ENCODE results near the gene SUN1.

SUN1 gene

DNA sequence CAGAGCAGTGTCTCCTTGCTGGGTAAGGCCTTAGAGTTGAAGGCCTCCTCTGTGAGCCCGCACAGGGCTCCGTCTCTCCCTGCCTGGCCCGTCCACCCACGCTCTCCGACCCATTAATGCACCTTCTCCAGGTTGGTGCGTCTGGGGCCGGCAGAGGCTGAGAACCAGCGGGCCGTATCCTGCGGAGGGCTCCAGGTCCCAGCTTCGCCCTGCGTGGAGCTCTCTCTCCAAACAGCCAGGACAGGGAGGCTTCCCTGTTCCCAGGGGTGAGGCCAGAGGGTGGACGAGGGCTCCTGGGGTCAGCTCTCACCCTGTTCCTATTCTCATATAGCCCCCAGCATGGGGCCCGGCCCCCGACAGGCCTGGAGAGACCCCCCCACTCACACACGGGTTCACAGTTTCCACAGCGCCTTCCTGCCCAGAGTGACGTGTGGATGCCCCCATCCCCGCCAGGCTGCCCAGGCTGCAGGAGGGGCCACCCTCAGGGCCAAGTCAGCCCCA, 78.7 kb downstream of the SUN1 start:
- DNase-seq: no peak
- in situ Hi-C loops (cut with MboI; ENCODE audit: low pct_unique_long_range_greater_than_20kb, low sequenced_read_pairs): no loop called here

DNA sequence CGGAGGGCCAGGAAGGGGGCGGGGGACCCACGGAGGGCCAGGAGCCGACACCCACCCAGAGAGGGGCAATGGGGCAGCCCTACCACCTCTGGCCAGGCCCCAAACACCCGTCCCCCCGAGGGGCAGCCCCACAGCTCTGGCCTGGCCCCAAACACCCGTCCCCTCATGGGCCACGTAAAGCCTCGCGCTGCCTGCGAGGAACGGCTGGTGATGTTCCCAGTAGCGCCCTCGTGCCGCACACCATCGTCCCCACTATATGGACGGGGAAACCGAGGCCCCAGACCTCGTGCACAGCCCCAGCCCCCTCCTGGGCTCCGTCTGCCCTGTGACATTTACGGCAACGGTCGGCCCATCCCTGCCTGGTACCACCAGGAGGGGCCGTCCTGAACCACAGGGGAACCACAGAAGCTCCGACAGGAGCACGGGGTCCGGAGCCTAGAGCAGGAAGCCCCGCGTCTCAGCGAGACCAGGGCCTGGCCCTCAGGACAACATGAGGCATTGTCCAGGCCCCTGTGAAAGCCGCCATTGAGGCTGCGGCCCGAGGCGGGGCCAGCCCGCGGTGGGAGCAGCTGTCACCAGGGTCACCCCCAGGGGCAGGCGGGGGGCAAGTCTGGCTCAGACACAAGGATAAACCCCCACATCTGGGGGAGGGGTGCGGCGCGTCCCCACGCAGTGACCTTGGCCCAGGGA, 79.7 kb downstream of the SUN1 start:
- no peak for DNase-seq
- in situ Hi-C loops (cut with MboI; ENCODE audit: low pct_unique_long_range_greater_than_20kb, low sequenced_read_pairs): no loop called here

DNA sequence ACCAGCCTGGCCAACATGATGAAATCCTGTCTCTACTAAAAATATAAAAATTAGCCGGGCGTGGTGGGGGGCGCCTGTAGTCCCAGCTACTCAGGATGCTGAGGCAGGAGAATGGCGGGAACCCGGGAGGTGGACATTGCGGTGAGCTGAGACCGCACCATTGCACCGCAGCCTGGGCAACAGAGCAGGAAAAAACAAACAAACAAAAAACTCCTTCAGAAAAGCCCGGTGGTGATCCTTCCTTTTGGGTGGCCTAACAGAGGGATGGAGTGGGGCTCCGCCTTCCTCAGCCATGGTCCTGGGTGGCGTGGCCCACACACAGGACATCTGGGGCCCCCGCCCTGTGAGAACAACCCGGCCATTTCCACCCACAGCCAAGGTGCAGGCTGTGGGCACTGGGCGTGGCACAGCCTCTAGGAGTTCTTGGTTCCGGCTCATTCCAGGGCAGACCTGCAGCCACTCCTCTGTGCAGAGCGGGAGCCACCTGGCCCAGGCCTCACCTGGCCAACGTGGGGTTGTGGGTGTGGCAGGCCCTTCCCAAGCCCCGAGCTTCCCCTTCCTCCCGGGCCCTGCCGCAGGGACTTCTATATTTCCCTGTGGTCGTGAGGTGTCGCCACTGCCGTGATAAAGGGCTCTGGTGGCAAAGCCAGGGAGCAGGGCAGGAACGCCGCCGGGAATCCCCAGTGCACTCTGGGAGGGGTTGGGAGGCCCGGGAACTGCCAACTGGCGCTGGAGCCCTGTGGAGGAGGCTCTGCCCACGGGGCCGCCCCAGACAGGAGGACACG, 81.7 kb downstream of the SUN1 start:
- in situ Hi-C loops (cut with MboI; ENCODE audit: low pct_unique_long_range_greater_than_20kb, low sequenced_read_pairs): no loop called here
- no peak for DNase-seq

DNA sequence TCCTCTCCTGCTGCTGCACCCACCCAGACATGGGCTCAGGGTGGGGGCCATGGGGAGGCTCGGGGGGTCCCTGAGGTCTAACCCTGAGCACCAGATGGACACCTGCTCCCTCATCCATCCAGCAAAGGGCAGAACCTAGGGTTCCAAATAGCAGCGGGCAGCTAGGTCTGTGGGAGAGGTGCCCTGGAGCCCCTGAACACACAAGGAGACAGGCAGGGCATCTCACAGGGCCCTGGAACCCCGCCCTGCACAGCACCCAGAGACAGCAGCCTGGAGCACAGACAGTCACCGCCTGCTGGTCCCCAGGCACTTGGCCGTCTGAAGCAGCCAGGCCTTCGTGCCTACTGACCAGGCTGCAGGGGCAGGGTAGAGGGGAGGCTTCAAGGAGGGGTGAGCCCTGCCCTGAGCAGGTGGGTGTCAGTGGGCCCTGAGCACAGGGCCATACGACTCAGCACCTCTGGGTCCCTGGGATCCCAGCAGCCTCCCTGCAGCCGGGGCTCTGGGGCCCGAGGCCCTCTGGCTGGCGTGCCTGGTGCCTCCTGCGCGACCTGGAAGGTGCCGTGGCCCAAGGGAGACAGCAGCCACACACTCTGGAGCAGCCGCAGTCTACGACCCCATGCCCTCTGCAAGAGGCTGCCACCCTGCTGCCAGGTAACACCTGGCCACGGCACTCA, 82.4 kb downstream of the SUN1 start:
- in situ Hi-C loops (cut with MboI; ENCODE audit: low pct_unique_long_range_greater_than_20kb, low sequenced_read_pairs): no loop called here
- no peak for DNase-seq

DNA sequence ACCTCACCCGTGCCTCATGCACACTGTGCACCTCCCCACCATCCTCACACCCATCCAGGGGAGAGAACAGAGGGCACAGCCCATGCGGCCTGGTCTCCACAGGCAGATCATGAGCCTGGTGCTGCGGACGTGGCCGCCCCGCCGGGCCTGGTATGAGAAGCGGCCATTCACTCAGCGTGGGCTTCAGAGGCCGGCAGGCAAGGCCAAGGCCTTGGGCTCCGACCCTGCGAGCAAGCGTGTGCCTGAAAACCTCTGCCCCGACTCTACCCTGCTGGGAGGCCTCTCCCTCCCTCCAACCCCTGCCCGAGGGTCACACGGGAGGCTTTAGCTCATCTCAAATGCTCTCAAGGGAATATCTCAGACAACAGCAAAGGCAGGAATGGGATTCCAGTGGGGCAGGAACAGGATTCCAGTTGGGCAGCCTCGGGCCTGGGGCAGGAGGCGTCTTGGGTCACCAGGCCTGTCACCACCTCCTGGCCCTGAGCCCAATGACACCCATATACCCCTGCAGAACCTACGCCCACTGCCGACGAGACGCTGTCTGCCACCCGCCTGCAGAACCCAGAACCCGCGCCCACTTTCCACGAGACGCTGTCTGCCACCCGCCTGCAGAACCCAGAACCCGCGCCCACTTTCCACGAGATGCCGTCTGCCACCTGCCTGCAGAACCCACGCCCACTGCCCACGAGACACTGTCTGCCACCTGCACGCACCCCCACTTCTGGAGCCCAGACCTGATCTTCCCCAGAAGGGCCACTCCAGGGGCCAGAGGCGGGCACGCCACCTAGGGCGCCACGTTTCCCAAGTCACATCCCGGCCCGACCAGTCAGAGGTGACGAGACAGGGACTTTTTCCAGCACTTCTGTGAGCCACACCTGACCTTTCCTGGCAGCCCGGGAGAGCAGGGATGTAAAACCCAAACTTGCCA, 83.3 kb downstream of the SUN1 start:
- no peak for DNase-seq
- in situ Hi-C loops (cut with MboI; ENCODE audit: low pct_unique_long_range_greater_than_20kb, low sequenced_read_pairs): no loop called here

DNA sequence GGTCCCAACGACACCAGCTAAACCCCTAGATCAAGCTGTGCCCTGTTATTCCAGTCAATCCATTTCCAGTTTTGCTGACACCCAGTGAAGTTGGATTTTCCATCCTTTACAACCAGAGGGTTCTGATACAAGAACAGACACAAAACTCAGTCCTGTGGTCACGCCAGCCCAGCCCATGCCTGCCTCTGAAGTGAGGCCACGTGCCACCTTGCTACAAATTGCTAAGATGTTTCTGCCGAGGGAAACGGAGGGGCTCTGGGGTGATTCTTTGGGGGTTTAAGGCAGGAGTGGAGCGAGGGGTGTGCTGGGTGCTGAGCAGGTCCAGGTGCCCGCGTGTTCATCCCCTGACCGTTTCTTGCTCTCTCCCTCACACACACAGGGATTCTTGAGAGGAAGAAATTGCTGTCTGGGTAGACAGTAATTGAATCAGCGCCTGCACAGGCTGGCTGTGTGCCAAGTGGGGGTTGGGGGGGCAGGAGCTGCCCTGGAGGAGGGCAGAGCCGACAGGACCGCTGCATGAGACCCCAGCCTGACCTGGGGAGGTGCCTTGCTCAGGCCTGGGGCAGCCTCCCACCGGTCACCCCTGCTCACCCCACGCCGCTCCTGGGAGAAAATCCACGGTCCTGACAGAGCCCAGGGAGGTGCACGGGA, 84.1 kb downstream of the SUN1 start:
- no peak for DNase-seq
- in situ Hi-C loops (cut with MboI; ENCODE audit: low pct_unique_long_range_greater_than_20kb, low sequenced_read_pairs): no loop called here

DNA sequence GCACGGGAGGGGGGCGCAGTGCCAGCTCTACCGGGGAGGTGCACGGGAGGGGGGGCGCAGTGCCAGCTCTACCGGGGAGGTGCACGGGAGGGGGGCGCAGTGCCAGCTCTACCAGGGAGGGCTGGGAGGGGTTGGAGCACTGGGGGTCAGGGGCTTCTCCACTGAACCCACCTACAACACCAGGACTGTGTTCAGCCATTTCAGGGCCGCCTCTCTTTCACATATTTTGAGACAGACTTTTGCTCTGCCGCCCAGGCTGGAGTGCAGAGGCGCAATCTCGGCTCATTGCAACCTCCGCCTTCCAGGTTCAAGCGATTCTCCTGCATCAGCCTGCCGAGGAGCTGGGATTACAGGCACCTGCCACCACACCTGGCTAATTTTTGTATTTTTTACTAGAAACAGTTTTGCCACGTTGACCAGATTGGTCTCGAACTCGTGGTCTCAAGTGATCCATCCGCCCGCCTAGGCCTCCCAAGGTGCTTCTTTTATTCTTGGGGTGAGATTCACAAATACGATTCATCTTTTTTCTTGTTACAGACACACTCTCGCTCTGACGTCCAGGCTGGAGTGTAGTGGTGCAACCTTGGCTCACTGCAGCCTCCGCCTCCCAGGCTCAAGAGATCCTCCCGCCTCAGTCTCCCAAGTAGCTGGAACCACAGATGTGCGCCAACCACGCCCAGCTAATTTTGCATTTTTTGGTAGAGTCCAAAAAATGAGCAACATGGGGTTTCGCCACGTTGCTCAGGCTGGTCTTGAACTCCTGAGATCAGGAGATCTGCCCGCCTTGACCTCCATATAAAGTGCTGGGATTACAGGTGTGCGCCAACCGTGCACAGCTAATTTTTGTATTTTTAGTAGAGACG, 85.2 kb downstream of the SUN1 start:
- DNase-seq: no peak
- in situ Hi-C loops (cut with MboI; ENCODE audit: low pct_unique_long_range_greater_than_20kb, low sequenced_read_pairs): no loop called here

DNA sequence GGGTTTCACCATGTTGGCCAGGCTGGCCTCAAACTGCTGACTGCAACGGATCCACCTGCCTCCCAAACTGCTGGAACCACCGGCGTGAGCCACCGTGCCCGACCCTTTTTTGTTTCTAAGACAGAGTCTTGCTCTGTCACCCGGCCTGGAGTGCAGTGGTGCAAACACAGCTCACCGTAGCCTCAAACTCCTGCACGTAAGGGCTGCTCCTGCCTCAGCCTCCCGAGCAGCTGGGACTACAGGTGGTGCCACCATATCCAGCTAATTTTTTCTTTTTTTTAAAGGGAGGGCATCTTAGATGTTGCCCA, 85.8 kb downstream of the SUN1 start:
- no peak for DNase-seq
- in situ Hi-C loops (cut with MboI; ENCODE audit: low pct_unique_long_range_greater_than_20kb, low sequenced_read_pairs): no loop called here

DNA sequence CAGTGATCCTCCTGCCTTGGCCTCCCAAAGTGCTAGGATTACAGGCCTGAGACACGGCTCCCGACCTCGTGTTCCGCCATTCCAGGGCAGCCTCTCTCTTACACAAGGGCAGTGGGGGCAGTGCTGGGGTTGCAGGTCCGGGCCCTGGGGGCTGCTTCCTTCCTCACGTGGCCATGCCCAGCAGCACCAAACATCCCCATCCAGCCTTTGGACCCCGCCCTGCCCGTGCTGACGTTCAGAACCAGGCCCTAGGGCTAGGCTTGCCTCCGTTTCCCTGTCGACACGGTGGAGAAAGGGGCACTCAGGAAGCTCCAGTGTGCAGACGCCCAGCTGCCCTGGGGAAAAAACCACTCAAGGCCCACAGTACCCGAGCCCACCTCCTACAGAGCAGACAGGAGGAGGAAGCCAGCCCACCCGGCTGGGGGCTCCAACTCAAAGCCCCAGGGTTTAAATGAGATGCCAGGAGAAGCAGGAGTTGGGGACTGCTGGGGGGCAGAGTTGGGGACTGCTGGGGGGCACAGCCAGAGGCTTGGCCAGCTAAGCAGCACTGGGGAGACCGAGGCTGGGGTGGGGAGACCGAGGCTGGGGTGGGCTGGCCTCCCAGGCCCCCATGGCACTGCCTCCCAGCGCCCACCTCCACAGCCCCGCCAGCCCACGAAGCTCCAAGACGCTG, 86.3 kb downstream of the SUN1 start:
- no peak for DNase-seq
- in situ Hi-C loops (cut with MboI; ENCODE audit: low pct_unique_long_range_greater_than_20kb, low sequenced_read_pairs): no loop called here

DNA sequence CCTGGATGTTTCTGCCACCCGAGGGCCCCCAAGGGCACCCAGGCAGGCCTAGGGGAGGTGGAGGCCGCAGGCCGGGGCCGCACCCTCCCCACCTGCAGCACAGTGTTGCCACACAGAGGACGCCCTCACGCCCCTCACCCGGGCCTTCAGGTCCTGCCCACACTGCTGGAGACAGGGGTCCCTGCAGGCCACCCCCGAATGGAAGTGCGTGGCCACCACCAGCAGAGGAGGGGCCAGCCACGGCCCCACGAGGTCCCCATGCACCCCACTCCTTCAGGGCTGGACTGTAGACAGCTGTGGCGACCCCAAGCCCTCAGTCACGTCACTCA, 86.8 kb downstream of the SUN1 start:
- no peak for DNase-seq
- in situ Hi-C loops (cut with MboI; ENCODE audit: low pct_unique_long_range_greater_than_20kb, low sequenced_read_pairs): no loop called here

DNA sequence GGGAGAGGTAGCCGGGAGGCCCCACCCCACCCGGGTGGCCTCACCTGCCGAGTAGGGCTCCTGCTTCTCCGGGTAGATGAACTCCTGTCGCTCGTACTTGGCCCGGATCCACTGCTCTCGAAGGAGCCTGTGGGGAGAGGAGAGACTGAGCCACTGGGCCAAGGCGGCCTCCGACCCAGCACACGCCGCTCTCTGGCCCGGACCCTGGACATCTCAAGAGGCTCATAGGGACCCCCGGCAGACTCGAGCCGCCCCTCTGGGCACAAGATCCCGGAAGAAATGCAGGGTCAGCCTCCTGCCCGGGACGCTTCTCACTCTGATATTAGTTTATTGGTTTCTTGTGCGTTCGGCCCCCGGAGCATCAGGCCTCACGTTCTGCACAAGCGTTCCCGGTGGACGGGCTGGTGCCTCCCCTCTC, 87.7 kb downstream of the SUN1 start:
- no peak for DNase-seq
- in situ Hi-C loops (cut with MboI; ENCODE audit: low pct_unique_long_range_greater_than_20kb, low sequenced_read_pairs): no loop called here

DNA sequence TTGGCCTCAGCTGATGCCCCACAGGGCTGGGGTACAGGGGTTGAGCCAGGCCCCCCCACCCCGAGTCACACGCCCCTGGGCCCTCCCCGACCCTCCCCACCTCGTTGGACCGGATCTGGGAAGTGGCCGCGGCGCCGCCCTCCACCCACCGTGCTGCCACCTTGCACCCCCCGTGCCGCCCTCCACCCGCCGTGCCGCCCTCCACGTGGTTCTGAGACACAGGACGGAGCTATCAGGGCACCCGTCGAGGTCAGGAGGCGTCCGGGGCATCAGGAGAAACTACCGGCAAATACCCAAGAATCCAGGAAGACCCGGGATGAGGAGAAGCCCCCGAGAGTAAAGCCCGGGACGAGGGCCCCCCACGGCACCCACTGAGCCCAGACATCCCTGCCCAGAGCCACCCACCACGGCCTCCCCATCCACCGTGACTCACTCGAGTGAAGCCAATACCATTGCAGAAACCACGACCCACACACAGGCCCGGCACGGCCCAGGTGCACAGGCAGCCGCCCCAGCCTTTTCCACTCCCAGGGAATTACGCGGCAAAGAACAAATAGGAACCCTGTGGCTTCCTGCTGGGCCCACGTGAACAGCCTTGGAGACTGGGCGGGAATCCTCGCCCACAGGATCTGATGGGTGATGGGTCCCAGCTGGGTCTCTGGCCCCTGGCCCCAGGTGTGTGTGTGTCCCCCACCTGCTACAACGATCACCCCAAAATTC, 88.2 kb downstream of the SUN1 start:
- in situ Hi-C loops (cut with MboI; ENCODE audit: low pct_unique_long_range_greater_than_20kb, low sequenced_read_pairs): no loop called here
- DNase-seq: no peak

DNA sequence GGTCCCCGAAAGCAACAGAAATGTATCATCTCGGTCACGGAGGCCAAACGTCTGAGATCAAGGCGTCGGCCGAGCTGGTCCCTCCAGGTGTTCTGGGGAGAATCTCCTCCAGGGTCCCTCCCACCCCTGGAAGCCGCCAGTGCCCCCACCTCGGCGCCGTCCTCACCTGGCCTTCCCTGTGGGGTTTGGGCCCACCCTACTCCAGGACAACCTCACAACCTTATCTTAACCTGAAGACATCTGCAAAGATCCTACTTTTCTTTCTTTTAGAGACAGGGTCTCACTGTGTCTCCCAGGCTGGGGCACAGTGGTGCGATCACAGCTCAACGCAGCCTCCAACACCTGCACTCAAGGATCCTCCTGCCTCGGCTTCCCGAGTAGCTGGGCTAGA, 88.8 kb downstream of the SUN1 start:
- in situ Hi-C loops (cut with MboI; ENCODE audit: low pct_unique_long_range_greater_than_20kb, low sequenced_read_pairs): no loop called here
- DNase-seq: no peak

DNA sequence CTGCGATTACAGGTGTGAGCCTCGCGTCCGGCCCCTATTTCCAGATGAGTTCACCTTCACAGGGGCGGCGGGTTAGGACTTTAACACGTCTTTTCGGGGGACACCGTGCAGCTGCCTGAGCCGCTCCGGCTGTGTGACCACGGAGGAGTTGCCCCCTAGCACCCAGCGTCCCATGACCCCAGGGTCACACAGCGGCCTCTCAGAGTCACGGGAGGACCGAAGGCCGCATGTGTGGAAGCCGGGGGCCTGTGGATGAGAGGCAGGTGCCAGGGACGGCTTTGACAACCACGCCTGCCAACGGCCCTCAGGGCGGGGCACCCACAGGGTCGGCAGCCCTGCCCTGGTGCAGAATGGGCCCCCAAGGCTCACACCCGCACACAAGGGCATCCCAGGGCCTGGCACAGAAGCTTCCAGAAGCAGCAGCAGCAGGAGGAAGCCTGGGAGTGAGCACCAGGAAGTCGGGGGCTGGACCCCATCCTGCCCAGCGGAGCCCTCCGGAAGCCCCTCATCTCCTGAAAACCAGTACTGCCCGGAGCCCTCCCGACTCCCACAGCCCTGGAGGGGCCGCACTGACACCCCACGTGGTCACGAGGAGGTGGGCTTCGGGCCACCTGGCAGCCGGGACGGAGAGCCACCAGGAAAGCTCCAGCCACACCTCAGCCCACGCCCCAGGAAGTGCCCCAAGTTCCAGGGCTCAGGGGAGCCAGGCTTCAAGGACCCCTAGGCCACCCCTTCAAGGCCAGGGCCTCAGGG, 89.5 kb downstream of the SUN1 start:
- in situ Hi-C loops (cut with MboI; ENCODE audit: low pct_unique_long_range_greater_than_20kb, low sequenced_read_pairs): no loop called here
- DNase-seq: no peak

DNA sequence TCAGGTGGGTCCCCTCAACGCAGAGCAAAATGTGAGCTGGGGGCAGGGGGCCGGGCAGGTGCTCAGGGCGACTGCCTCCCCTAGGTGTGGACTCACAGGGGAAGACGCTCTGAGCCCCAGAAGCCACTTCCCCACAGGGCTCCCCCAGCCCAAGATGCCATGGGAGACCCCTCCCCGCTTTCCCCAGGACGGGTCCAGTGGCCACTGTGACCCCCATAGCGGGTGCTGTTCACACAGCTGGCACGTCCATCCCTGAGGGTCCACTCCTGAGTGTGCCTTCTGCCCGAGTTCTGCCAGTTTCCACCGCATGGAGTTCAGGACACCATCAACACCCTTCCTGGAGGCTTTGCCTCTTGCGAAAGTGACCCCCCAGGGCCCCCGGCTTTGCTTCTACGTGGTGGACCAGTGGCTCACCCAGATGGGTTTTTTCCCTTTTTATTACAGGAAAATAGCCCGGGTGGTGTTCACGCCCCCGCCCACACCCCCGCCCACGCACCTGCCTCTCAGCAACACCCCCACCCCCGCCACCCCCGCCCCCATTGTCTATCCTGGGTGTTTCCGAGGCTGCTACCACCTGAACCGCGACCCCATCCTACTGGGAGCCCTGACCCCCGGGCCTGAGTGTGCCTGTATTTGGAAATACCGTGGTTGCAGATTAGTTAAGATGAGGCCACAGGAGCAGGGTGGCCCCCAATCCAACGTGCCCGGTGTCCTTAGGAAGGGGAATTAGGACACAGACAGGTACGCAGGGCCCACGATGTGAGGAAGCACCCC, 90.2 kb downstream of the SUN1 start:
- in situ Hi-C loops (cut with MboI; ENCODE audit: low pct_unique_long_range_greater_than_20kb, low sequenced_read_pairs): no loop called here
- DNase-seq: no peak
